T47D (cell line): ENCODE measurements around the gene ANAPC2.

Experiments
- DNase-seq, 2 experiments: peaks; one replicate each; pipeline versions ENCODE4 v3.0.0 to v3.0.0-alpha.2; 2011 to 2012; ENCODE audit warnings: low read depth in 1 of 2, low spot score in 1 of 2
- JUND ChIP-seq: IDR thresholded peaks from 2 replicates; pipeline ENCODE4 v1.6.1; 2012; ENCODE audit warnings: low read depth
- in situ Hi-C: cut with HindIII; loops from 2 replicates; pipeline ENCODE4 v1.10.0; 2016; ENCODE audit warnings: low sequenced_read_pairs, low pct_unique_long_range_greater_than_20kb

The ANAPC2 gene

GRCh38 chr9:137188490-137189296 is at the start of gene ANAPC2, which contains the start of gene SSNA1:
Gene ANAPC2 (minus strand): TSS chr9:137188560. CDS start chr9:137188532, 28 bp downstream.
Gene SSNA1 (plus strand): TSS chr9:137188676. CDS start chr9:137188727, 51 bp downstream.
- no peak for TF ChIP-seq JUND
- in situ Hi-C loops, result no loop called here
- DNase-seq, result peak; percentile 79 to 98

- no peak for DNase-seq
- no peak for TF ChIP-seq JUND
- in situ Hi-C loops, result no loop called here
Observed at GRCh38 chr9:137236936-137237421, 48.6 kb upstream of the ANAPC2 start.

- in situ Hi-C loops, result no loop called here
- peak; percentile 90 to 97 for DNase-seq
Observed at GRCh38 chr9:137236238-137236935, 48.0 kb upstream of the ANAPC2 start.

GRCh38 chr9:137235424-137236237 is 47.3 kb upstream of the ANAPC2 start:
- TF ChIP-seq JUND, result no peak
- in situ Hi-C loops, result no loop called here

More at GRCh38 chr9:137236238-137236935, 48.0 kb upstream of the ANAPC2 start:
- TF ChIP-seq JUND, result no peak

GRCh38 chr9:137234758-137235423 is 46.5 kb upstream of the ANAPC2 start:
- in situ Hi-C loops, result no loop called here

More at GRCh38 chr9:137235424-137236237, 47.3 kb upstream of the ANAPC2 start:
- no peak for DNase-seq

GRCh38 chr9:137234055-137234697 is 45.8 kb upstream of the ANAPC2 start:
- no peak for DNase-seq

More at GRCh38 chr9:137234758-137235423, 46.5 kb upstream of the ANAPC2 start:
- DNase-seq, result no peak
- no peak for TF ChIP-seq JUND

GRCh38 chr9:137233143-137233980 is 45.0 kb upstream of the ANAPC2 start:
- in situ Hi-C loops, result no loop called here
- no peak for TF ChIP-seq JUND
- DNase-seq, result no peak

More at GRCh38 chr9:137234055-137234697, 45.8 kb upstream of the ANAPC2 start:
- TF ChIP-seq JUND, result no peak
- in situ Hi-C loops, result no loop called here

GRCh38 chr9:137232510-137232909 is 44.1 kb upstream of the ANAPC2 start:
- in situ Hi-C loops, result no loop called here

GRCh38 chr9:137232101-137232500 is 43.7 kb upstream of the ANAPC2 start:
- DNase-seq, result no peak
- no peak for TF ChIP-seq JUND
- in situ Hi-C loops, result no loop called here

More at GRCh38 chr9:137232510-137232909, 44.1 kb upstream of the ANAPC2 start:
- no peak for TF ChIP-seq JUND
- DNase-seq, result no peak

- no peak for TF ChIP-seq JUND
- no peak for DNase-seq
- in situ Hi-C loops, result no loop called here
Observed at GRCh38 chr9:137231372-137232039, 43.1 kb upstream of the ANAPC2 start.
